Hematopoietic multipotent progenitor cell treated with erythropoietin and hydrocortisone succinate and interleukin-3 and kit ligand, for 4 days (in vitro differentiated cells): ENCODE measurements around the gene NCBP2.

Experiments
- DNase-seq: peaks from one replicate; pipeline ENCODE4 v3.0.0-alpha.2; 2015

Gene NCBP2

GRCh38 chr3:196932600-196932999 is 9.7 kb downstream of the NCBP2 start:
- DNase-seq: no peak

GRCh38 chr3:196931828-196932587 is 10.3 kb downstream of the NCBP2 start:
- DNase-seq: no peak

- DNase-seq: no peak
These were observed 11.2 kb downstream of the NCBP2 start for GRCh38 chr3:196931157-196931556.

GRCh38 chr3:196927571-196928453 is 14.5 kb downstream of the NCBP2 start:
- DNase-seq: no peak

GRCh38 chr3:196920733-196921132 is 21.6 kb downstream of the NCBP2 start:
- DNase-seq: peak; percentile 55

- no peak for DNase-seq
These were observed 23.4 kb downstream of the NCBP2 start for GRCh38 chr3:196918968-196919367.

- no peak for DNase-seq
These were observed 25.3 kb downstream of the NCBP2 start for GRCh38 chr3:196916995-196917394.

- DNase-seq: no peak
These were observed 26.1 kb downstream of the NCBP2 start for GRCh38 chr3:196916221-196916620.

GRCh38 chr3:196915375-196915774 is 27.0 kb downstream of the NCBP2 start:
- no peak for DNase-seq

GRCh38 chr3:196914866-196915265 is 27.5 kb downstream of the NCBP2 start:
- no peak for DNase-seq

- no peak for DNase-seq
These were observed 38.6 kb downstream of the NCBP2 start for GRCh38 chr3:196903740-196904139.

GRCh38 chr3:196902296-196902695 is 40.0 kb downstream of the NCBP2 start:
- no peak for DNase-seq

GRCh38 chr3:196901768-196902167 is 40.6 kb downstream of the NCBP2 start:
- no peak for DNase-seq

- no peak for DNase-seq
These were observed 46.1 kb downstream of the NCBP2 start for GRCh38 chr3:196896229-196896628.

- no peak for DNase-seq
These were observed 47.6 kb downstream of the NCBP2 start for GRCh38 chr3:196894557-196895295.

- DNase-seq: no peak
These were observed 52.3 kb downstream of the NCBP2 start for GRCh38 chr3:196889844-196890708.

GRCh38 chr3:196886144-196886543 is 56.2 kb downstream of the NCBP2 start:
- no peak for DNase-seq
